Fibroblast of villous mesenchyme (primary cell): Measurements from ENCODE around the gene C9. TPM values are rescaled to one million over a fixed set of nuclear protein-coding genes. Genes with fewer than 3 reads are reported as not detected.

ENCODE experiments used
- DNase-seq: peaks from one replicate; pipeline ENCODE4 v3.0.0-alpha.2; 2010; ENCODE audit warnings: low read depth
- H3K4me3 ChIP-seq: 2 replicates; pipeline ENCODE4 v1.5.1; 2011; ENCODE audit warnings: low read depth, mild to moderate bottlenecking, low read length
- CTCF ChIP-seq: IDR thresholded peaks from 2 replicates; pipeline ENCODE4 v1.5.1; 2012; ENCODE audit warnings: low read depth, mild to moderate bottlenecking, low read length; ENCODE audit not compliant: insufficient read depth
- total RNA-seq: library from RNA; depleted of rRNA; stranded (reverse); fragments of >200 nt; gene quantifications from 2 replicates; pipeline ENCODE4 v1.2.3, GENCODE V29; 2012

C9 gene
- total RNA-seq, 1 donor, result not detected

DNA sequence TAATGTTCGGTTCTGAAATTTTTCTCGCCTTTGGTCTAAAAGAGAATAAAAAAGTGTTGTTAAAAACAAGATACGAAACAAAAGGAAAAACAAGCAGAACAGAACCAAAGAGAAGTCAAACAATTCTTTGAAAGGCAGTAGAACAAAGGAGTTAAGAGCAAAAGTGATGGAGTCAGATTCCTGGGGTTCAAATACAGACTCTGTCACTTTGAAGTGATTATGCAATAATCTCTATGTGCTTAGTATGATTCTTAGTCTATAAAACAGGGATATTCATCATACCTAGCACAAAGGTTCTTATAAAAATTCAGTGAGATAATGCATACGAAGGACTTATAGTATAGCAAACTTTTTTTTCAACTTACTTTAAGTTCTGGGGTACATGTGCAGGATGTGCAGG lies 48.3 kb downstream of the C9 start:
- no peak overlapping the region for H3K4me3 ChIP-seq
- DNase-seq, result no peak
- no peak for TF ChIP-seq CTCF

DNA sequence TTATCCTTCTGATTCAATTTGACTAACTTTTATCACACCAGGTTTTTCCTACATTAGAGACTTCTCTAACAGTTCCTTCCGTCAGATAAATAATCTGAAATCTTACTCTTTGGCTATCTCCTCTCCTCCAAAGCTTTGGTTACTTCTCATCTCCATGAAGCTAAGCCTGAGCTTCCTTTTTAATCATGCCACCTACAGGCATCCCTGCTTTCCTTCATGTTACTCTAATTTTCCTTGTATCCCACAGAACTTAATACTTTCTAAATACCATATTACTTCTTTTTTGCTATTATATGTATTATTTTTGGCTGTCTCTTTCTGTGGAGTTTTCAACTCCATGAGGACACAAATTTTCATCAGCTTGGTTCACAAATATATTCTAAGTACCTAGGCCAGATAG lies 49.7 kb downstream of the C9 start:
- TF ChIP-seq CTCF, result no peak
- DNase-seq, result no peak
- no peak overlapping the region for H3K4me3 ChIP-seq

DNA sequence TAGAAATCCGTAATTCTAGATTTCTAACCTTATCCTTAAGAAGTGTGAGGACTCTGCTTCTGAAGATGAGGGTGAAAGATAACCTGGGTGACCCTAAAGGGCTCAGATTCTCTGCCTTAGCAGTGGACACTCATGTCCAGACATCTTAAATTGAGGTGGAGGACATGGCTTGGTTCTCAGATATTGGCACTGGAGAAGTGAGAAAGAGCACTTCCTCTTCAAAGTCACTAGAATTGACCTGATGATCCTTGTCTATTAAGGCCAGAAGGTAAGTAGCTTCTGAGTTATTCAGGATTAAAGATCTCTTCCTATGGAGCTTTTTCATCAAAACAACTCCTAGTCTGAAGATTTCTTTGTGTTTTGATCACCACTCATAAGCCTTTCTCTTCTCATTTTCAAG lies 54.8 kb downstream of the C9 start:
- no peak overlapping the region for H3K4me3 ChIP-seq
- TF ChIP-seq CTCF, result no peak
- DNase-seq, result no peak

DNA sequence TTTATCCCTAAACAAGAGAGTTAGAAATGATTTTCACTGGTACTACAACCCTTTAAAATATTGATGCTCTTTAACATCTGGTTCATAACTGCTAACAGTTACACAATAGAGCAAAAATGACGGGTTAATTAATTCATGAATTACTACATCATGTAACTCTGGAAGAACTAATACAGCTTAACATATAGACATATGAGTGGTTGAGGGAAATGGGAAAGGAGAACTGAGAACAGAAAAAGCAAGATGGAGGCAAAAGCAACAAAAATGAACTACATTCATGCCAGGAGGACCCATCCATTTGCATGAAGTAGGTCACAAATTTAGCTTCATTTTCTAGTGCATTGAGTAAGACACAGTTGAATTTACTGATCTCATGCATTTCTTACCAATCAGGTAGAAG lies 61.8 kb downstream of the C9 start:
- no peak overlapping the region for H3K4me3 ChIP-seq
- TF ChIP-seq CTCF, result no peak
- DNase-seq, result peak; percentile 3

- no peak for DNase-seq
- no peak for TF ChIP-seq CTCF
- no peak overlapping the region for H3K4me3 ChIP-seq
Observed at GRCh38 chr5:39301406-39301805, 62.9 kb downstream of the C9 start.

DNA sequence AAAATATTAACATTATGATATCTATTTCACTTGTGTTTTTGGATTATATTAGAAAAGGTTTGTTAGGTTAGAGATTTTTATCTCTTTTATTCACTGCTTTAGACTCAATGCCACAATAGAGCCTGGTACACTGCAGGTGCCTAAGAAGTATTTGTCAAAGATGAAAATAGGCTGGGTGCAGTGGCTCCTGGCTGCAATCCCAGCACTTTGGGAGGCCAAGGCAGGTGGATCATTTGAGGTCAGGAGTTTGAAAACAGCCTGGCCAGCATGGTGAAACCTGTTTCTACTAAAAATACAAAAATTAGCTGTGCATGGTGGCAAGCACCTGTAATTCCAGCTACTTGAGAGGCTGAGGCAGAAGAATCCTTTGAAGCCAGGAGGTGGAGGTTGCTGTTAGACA lies 64.3 kb downstream of the C9 start:
- DNase-seq, result no peak
- no peak for TF ChIP-seq CTCF
- no peak overlapping the region for H3K4me3 ChIP-seq

GRCh38 chr5:39294736-39295135 lies 69.6 kb downstream of the C9 start:
- no peak overlapping the region for H3K4me3 ChIP-seq
- TF ChIP-seq CTCF, result no peak
- no peak for DNase-seq
